Esophagus squamous epithelium (tissue), 4 donors: ENCODE data around the gene IP6K2.

Experiments
- CTCF ChIP-seq, 6 experiments: fragments of 450-650 bp in 4 of 6; fragments of 200-600 bp in 2 of 6; sonication (generic) in 2 of 6; IDR thresholded peaks; one replicate each; pipeline ENCODE4 v1.5.1; 2016 to 2019; ENCODE audit warnings: antibody characterized with exemption in 6 of 6, mild to moderate bottlenecking in 4 of 6, moderate library complexity in 4 of 6
- POLR2A ChIP-seq, 4 donors: fragments of 450-650 bp; IDR thresholded peaks; one replicate each; pipeline ENCODE4 v1.6.1; 2017; ENCODE audit warnings: antibody characterized with exemption in 4 of 4, mild to moderate bottlenecking in 4 of 4, moderate library complexity in 3 of 4

- TF ChIP-seq CTCF (IDR thresholded peaks at IDR 0.05) = no peak
- no peak for TF ChIP-seq POLR2A (IDR thresholded peaks at IDR 0.05)
Measured at GRCh38 chr3:48682786-48683185, 34.2 kb downstream of the IP6K2 start.
